SH-SY5Y (cell line): Measurements from ENCODE around the gene C2CD3.

ENCODE experiments used
- GATA2 ChIP-seq: IDR thresholded peaks from 2 replicates; pipeline ENCODE4 v1.6.1; 2011; ENCODE audit warnings: mild to moderate bottlenecking, low read depth, low read length
- GATA3 ChIP-seq: IDR thresholded peaks from 2 replicates; pipeline ENCODE4 v1.6.1; 2011; ENCODE audit warnings: low read depth, mild to moderate bottlenecking, low read length, moderate library complexity

- TF ChIP-seq GATA3 (no peak), GATA2 (no peak)
Measured at GRCh38 chr11:74169738-74170458, 904 bp downstream of the C2CD3 start.
